SKM-1 treated with dmso at 0.1 percent for 144 hours (cell line): ENCODE measurements around the gene CTSZ.
"Not testable (repeated sequence)": the region's sequence is repeated elsewhere in the genome, so short reads cannot be mapped to it uniquely, and the experiment has no call there.

Source experiments
- DNase-seq: peaks from one replicate; lab custom pipeline; 2025; ENCODE audit not compliant: unreplicated experiment; lab: John Stamatoyannopoulos, UW

The CTSZ gene

DNA sequence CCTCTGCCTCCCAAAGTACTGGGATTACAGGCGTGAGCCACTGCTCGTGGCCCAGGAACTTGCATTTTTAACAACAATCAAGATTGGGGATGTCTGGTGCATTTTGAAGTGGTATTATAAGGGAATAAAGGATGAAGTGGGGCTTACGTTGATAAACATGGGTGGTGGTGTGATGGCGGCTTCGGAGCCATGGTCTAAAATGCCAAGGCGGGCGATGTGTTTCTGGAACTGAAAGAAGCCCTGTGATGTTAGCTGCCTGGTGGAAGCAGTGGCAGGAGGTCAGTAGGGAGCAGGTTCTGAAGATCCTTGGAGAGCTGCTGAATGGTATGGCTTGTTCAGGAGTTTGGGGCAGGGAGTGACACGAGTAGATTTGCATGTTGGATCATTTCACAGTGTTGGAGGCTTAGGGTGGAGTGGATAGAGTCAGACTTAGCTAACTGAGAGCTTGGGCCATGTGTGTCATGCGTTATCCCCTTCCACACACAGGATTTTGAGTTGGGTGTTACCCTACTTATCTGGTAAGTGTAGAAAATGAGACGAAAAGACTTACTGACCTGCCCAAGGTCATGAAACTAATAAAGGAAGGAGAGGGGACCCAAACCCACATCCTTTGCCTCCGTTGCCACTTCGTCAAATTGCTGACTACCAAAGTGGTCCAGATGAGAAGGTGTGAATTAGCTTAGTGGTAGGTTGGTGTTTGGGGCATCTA is 24.5 kb downstream of the CTSZ start:
- no peak for DNase-seq

DNA sequence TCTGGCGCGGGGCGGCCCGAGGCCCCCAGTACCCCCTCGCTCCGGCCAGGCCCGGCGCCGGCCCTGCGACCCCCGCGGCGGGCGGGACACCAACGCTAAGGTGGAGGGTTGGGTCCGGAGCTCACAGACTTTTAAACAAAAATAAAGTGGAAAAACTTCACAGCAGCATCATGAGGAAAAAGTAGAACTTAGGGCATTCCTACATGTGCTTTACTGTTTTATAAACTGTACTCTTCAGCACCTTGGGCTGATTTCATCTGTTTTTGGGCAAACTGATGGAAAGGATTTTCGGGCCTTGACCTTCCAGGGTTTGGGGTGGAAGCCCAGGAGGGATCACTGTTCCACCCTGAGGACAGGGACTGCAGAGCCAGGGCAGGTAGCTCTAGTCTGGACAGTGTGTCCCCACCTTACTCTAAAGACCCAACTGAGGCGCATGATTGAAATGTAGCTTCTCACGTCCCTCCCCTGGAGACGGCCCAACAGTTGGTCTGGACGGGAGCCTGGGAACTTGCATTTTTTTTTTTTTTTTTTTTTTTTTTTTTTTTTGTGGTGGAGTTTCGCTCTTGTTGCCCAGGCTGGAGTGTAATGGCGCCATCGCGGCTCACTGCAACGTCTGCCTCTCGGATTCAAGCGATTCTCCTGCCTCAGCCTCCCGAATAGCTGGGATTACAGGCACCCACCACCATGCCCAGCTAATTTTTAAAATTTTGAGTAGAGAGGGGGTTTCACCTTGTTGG is 25.3 kb downstream of the CTSZ start:
- no peak for DNase-seq

DNA sequence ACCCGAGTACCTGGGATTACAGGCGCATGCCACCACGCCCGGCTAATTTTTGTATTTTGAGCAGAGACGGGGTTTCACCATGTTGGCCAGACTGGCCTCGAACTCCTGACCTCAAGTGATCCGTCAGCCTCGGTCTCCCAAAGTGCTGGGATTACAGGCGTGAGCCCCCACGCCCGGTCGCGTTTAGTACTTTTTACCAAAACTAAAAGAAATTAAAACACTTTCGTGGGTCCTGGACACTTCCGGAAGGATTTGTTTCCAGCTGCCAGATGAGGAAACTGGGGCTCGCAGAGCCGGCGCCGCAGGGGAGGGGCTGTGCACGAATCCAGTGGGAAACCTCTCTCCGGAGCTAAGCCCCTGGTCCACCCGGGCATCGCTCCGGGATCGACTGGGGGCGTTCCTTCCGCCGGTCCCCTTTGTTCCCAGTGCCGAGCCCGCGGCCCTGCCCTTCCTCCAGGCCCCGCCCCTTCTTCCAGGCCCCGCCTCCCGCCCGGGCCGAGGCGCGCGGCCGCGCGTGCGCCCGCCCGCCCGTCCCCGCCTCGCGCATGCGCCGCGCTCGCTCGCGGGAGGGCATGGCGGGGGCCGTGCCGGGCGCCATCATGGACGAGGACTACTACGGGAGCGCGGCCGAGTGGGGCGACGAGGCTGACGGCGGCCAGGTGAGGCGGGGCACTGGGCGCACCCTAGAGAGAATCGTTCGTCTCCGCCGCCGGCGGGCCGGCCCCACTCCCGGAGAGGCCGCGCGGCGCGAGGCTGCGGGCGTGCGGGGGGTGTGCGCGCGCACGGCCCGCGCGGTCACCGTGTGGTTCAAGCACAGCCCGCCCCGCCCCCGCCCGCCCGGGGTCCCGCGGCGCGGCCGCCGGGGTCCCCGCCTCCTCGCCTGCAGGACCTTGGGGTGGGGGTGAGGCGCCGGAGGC is 26.1 kb downstream of the CTSZ start, which contains the start of gene NELFCD:
NELFCD (plus strand) TSS at position 546 of the 917 bp plus-strand sequence; CDS start at position 600, 54 bp downstream.
- DNase-seq: peak; percentile 70

DNA sequence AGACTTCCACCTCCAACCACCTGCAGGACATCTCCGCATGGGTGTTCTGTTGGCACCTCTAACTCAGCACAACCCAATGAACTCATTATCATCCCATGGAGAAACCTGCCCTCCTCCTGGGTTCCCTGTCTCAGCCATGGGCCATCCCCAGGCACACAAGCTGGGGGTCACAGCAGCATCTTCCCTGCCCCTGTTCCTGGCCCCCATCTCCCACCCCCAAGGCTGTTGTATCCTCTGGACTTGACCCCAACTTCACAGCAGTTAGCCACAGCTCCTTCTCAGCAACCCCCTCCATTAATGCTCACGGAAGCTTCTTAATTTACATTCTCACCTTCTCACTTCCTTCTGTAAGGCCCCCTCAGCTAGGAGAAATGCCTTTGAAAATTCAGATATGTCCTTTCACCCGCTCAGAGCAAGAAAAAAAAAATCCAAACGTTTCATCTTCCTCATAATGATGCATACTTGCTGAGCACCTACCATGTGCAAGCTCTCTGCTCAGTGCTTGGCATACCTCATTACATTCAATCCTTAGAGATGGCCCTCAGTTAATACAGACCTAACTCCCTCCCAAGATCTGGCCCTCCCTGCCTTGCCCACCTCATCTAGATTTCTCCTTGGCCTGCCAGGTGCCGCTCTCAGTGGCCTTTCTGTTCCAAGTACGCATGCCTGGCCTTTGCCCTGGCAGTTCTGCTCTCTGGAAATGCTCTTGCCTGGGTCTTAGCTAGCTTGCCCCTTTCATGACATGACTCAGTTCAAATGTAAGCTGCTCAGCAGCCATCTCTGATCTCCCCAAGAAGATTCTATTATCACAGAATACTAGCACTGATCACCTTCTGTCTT is 28.5 kb downstream of the CTSZ start:
- DNase-seq: no peak

DNA sequence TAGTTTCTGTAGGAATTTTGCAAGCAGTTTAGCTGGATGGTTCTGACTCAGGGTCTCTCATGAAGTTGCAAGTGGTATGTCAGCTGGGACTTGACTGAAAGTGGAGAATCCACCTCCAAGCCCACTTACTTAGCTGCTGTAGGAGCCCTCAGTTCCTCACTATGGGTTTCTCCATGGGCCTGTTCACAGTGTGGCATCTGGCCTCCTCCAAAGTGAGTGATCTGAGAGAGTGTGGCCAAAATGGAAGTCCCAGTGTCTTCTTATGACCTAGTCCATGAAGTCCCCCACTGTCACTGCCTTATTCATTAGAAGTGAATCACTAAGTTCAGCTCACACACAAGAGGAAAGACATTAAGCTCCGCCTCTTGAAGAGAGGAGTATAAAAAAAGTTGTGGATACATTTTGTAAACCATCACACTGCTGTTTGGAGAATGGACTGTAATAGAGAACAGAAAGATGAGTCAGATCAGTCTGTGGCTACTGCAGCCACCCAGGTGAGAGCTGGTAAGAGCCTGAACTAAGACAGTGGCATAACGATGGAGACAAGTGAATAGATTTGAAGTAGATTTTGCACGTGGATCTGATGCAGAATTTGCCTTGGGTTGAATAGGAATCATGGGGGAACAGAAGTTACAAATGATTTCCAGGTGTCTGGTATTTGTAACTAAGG is 30.9 kb downstream of the CTSZ start:
- DNase-seq: no peak

DNA sequence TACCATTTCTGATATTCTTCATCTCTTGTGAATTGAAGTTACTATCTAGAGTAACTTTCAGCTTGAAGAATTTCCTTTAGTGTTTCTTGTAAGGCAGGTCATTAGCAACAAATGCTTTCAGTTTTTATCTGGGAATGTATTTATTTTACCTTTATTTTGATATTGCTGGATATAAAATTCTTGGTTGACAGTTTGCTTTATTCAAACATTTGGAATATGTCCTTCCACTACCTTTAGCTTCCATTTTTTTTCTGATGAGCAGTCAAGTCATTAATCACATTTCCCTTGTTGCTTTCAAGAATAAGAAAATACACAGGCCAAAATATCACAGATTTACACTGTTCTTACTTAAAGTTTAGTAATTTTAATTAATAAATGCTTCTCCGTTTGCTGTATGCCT is 31.7 kb downstream of the CTSZ start:
- no peak for DNase-seq

DNA sequence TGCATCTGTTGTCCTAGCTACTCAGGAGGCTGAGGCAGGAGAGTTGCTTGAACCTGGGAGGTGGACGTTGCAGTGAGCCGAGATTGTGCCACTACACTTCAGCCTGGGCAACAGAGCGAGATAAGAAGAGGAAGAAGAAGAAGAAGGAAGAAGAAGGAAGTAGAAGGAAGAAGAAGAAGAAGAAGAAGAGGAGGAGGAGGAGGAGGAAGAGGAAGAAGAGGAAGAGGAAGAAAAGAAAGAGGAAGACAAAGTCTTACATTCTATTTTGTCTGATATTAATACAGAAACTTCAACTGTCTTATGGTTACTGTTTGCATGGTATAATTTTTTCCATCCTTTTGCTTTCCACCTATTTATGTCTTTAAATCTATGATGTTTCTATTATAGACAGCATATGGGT is 33.2 kb downstream of the CTSZ start:
- peak; percentile 65 for DNase-seq

DNA sequence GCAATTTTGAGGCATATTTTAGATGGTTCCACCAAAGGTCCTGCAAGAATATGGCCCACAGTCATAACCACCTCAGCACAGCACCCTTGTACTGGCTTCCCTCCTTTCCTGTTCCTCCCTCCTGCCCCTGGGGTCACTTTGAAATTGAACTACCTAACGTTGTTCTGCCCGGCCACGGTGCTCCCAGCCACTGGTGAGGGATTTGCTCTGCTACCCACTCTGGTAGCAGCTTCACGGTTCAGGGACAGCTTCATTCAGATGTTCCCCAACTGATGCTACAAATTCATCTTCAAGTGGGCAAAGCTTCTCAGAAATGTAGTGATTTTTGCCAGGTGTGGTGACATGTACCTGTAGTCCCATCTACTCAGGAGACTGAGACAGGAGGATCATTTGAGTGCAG is 33.9 kb downstream of the CTSZ start:
- no peak for DNase-seq

DNA sequence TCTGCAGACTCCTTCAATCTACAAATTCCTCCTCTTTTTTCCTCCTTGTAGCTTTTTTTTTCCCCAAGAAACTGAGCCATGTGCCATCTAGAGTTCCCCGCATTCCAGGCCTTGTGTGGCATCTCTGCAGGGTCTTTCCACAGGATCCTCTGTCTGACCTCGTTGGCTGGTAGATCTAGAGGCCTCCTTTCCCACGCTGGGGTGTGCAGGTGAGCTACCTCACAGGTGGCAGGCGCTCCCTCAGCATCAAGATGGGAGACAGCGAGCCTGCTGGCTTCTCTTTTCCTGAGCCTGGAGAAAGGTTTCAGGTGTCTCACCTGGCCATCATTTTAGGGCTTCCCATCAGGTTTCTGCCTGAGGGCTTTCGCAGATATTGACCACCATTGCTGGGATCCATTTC is 35.6 kb downstream of the CTSZ start:
- DNase-seq: no peak

DNA sequence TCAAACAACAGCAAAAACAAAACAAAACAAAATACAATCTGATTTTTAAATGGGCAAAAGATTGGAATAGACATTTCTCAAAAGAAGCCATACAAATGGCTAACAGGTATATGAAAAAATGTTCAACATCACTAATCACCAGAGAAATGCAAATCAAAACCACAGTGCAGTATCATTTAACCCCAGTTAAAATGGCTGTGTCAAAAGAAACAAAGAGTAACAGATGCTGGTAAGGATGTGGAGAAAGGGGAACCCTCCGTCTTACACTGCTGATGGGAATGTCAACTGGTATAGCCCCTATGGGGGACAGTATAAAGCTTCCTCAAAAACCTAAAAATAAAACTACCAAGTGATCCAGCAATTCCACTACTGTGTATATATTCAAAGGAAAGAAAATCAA is 36.9 kb downstream of the CTSZ start:
- DNase-seq: no peak

DNA sequence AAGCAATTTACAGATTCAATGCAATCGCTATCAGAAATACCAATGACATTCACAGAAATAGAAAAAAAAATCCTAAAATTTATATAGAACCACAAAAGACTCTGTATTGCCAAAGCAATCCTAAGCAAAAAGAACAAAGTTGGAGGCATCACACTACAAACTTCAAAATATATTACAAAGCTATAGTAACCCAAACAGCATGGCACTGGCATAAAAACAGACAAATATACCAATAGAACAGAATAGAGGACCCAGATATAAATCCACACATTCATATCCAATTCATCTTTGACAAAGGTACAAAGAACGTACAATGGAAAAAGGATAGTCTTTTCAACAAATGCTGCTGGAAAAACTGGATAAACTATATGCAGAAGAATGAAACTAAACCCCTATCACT is 37.6 kb downstream of the CTSZ start:
- DNase-seq: no peak

DNA sequence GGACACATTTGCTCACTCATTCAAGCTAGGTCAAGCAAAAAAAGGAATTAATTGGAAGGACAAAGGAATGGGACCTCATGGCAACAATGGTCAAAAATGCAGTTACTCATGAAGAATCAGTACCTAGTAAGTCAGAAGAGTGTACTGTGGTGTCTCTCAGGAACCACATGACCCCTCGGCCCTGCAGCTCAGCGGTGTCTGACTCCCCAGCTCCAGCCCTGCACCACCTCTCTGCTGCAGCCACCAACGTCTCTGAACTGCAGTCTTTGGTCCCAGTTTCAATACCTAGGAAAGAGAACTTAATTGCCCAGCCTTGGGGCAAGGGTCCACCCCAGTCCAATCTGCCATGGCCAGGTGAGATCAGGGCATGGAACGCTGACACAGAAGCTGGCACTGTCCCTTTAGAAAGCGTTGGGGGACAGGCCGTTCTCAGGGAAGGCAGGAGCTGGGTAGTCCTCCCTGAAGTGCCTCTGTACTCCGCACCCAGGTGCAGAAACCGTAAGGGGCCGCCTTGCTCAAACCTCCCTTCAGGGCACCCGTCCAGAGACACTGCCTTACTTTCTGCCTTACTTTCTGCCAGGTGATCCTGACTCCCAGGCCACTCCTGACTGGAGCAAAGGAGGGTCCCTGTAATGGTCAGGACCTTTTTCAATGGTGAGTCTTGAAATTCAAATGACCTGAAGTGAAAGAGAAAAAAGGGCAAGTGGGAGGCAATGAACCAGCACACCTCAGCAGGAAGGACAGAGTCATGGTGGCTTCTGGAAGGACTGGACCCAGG is 39.2 kb downstream of the CTSZ start:
- DNase-seq: no peak

DNA sequence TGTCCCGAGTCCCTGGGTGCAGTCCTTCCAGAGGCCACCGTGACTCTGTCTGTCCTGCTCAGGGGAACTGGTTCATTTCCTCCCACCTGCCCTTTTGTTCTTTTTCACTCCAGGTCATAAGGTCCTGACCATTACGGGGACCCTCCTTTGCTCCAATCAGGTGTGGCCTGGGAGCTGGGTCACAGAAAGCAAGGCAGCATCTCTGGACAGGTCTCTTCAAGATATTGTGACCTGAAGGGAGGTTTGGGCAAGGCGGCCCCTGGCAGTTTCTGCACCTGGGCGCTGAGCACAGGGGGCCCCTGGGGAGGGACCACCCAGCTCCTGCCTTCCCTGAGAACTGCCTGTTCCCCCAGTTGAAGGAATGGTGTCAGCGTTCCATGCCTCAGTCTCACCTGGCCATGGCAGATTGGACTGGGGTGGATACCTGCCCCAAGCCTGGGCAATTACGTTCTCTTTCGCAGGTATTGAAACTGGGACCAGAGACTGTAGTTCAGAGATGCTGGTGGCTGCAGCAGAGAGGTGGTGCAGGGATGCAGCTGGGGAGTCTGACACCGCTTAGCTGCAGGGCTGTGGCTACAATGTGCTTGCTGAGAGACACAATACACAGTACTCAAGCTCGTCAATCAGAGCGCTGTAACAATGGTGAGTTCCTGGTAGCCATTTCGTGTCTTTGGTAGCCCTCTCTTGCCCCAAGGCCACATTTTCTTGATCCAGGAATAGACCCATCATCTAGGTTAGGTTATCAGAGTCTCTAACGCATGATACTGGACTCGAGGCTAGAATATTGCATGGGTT is 41.6 kb downstream of the CTSZ start:
- no peak for DNase-seq

DNA sequence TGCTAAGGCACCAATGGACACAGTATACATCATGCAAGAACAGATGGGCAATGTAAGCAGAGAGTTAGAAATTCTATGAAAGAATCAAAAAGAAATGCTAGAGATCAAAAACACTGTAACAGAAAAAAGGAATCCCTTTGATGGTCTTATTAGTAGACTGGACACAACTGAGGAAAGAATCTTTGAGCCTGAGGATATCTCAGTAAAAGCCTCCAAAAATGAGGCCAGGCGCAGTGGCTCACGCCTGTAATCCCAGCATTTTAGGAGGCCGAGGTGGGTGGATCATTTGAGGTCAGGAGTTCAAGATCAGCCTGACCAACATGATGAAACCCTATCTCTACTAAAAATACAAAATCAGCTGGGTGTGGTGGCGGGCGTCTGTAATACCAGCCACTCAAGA is 43.1 kb downstream of the CTSZ start:
- not testable (repeated sequence) for DNase-seq

DNA sequence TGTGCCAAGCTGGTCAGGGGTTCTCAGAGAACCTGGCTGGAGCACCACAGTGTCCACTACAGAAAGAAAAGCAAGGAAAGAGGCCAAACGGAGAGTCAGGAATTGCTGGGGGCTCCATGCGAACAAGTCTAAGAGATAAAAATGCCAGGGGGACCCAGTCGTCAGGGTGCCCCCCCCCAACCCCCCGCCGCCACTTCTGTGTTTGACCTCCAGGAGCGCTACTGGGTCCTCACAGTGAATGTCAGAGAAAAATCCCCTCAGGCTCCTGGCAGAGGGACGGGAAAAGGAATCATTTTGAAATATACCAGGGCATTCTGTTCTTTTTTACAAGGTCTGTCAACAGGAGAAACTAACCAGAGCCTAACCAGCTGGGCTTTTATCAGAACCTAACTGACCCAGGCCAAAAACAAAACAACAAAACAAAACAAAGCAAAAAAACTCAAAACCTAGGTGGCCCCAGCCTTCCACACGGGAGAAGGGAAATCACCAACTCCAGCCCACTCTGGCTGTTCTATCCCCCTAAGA is 43.9 kb downstream of the CTSZ start:
- no peak for DNase-seq

DNA sequence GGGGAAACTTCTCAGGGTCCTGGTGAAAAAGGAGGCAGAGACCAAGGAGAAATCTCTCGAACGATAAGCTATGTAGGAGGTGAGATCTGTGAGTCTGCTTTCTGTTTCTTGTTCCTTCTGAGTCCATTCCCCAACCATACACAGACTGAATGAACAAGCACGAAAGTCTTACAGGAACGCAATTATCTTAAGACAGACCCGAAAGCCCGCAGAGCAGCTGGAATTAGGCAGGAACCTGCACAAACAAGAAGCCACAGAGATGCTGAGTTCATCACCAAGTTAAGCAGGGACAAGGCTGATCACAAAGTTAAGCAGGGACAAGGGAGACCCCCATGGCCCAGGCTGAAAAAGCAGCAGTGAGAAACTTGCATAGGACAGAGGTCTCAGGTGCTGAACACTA is 47.4 kb downstream of the CTSZ start:
- DNase-seq: no peak

DNA sequence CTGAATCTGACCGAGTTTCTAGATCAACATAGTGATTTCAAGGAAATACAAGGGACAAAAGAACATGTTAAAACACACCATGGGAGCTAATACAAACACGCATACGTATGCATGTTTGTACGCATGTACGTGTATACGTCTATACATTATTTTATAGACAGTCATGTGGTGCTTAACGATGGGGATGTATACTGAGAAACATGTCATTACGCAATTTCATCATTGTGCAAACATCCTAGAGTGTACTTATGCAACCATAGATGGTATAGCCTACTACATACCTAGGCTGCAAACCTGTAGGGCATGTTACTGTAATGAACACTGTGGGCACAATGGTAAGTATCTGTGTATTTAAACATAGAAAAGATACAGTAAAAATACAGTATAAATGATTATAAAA is 51.0 kb downstream of the CTSZ start:
- no peak for DNase-seq

DNA sequence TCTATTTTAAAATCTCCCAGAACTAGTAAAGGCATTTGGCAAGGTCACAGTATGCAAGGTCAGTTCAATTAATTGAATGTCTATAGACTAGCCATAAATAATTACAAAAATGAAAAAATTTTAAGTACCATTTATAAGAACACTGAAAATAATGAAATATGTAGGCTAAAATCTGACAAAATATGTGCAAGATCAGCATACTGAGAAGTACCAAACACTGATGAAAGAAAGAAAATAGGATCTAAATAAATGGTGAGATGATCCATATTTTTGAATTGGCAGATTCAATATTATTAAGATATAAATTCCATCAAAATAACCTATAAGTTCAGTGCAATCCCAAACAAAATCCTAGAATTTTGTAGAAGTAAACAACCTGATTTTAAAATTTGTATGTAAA is 54.0 kb downstream of the CTSZ start:
- no peak for DNase-seq
